ENCODE data around the gene LCA5L.

The LCA5L gene

DNA sequence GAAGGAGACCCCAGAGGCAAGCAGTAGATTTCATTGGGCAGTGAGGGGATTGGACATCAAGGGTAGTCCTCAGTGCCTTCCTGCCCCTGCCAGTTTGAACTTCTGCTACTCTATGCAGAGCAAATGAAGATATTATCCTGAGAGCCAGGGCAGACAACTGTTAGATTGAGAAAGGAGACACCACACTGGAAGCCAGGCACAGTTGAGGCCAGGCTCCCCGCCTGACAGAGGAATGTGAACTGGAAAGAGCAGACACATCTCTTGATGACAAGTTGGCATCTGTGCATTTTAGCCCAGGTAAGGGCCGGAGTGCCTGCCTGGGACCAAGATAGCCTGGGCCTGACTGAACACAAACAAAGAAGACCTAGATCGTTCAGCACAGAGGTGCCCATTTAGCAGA is 22.2 kb upstream of the LCA5L start:
- no peak for DNase-seq (ENCODE audit: extremely low spot score)
- TF ChIP-seq CTCF (IDR thresholded peaks at IDR 0.05; ENCODE audit: control extremely low read depth, extremely low read depth, low read depth, missing control alignments): no peak
- ChIA-PET CTCF (no interaction called here), POLR2A (no interaction called here)

GRCh38 chr21:39466584-39466983 is 21.0 kb upstream of the LCA5L start:
- DNase-seq (ENCODE audit: extremely low spot score): no peak
- CTCF ChIA-PET: no interaction called here
- no peak for TF ChIP-seq CTCF (IDR thresholded peaks at IDR 0.05; ENCODE audit: control extremely low read depth, extremely low read depth, low read depth, missing control alignments)
- POLR2A ChIA-PET: no interaction called here

DNA sequence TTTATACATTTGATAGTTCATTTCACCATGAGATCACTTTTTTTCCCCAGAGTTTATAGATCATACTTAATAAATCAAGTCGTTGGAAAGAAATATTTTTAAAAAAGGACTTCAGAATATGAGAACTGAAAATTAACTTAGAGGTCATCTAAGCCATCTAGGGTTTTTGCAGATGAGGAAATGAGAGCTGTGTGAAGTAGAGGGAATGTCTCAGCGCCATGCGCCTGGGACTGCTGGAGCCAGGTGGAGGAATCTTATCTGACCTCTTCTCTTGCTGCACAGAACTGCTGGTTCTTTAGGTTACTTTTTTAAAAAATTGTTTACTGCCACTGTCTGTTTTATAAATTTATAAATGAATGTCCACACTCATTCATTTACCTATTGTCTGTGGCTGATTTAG is 17.7 kb upstream of the LCA5L start:
- no peak for DNase-seq (ENCODE audit: extremely low spot score)
- CTCF ChIA-PET: no interaction called here
- POLR2A ChIA-PET: no interaction called here
- no peak for TF ChIP-seq CTCF (IDR thresholded peaks at IDR 0.05; ENCODE audit: control extremely low read depth, extremely low read depth, low read depth, missing control alignments)

DNA sequence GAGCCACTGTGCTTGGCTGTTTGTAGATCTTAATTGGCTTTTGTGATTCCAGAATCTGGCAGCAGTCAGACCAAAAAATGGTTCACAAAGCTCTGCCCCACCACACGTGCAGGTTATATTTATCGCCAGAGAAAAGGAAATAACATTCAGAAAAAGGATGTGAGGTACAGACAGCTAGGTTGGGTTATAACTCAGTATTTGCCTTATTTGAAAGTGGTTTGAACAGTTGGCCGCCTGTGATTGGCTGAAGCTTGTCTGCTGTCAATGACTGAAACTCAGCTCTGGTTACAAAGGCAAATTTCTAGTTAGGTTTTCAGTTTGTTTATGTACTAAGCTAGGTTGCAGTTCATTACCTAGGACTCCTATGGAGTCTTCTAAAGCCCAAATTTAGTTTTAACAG is 15.8 kb upstream of the LCA5L start:
- no peak for TF ChIP-seq CTCF (IDR thresholded peaks at IDR 0.05; ENCODE audit: control extremely low read depth, extremely low read depth, low read depth, missing control alignments)
- POLR2A ChIA-PET: no interaction called here
- CTCF ChIA-PET: interaction anchor here (1.7 kb wide), 1 partner anchor 13 kb away, joined by 4 read pairs; no protein-coding TSS in a partner anchor
- DNase-seq (ENCODE audit: extremely low spot score): no peak

DNA sequence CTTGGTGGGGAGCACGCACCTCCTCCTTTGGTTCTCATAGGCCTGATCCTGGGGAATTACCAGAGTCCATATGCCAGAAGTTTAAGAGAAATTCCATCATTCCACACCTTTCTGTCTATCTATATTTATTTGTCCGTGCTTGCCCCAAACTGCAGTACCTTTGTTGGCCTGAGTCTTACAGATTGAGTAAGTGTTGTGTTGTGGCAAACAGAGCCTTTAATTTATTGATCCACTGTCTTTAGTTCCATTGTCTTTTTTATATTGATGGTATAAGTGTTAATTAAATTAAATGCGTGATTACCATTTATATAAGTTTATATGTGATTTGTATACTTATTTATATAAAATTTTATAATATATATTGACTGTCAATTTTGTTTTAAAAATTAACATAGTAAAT is 11.1 kb upstream of the LCA5L start:
- DNase-seq (ENCODE audit: extremely low spot score): no peak
- CTCF ChIA-PET: no interaction called here

GRCh38 chr21:39454949-39455668 is 9.5 kb upstream of the LCA5L start:
- ChIA-PET POLR2A (no interaction called here), CTCF (interaction anchor here (1.0 kb wide), 1 partner anchor 13 kb away, joined by 3 read pairs; no protein-coding TSS in a partner anchor)
- DNase-seq (ENCODE audit: extremely low spot score): no peak
- TF ChIP-seq CTCF (IDR thresholded peaks at IDR 0.05; ENCODE audit: control extremely low read depth, extremely low read depth, low read depth, missing control alignments): no peak

More for the DNA sequence above, 11.1 kb upstream of the LCA5L start:
- POLR2A ChIA-PET: no interaction called here
- TF ChIP-seq CTCF (IDR thresholded peaks at IDR 0.05; ENCODE audit: control extremely low read depth, extremely low read depth, low read depth, missing control alignments): no peak

All from GM10248 (cell line).